ENCODE measurements around the gene SLC22A1.

Gene SLC22A1

DNA sequence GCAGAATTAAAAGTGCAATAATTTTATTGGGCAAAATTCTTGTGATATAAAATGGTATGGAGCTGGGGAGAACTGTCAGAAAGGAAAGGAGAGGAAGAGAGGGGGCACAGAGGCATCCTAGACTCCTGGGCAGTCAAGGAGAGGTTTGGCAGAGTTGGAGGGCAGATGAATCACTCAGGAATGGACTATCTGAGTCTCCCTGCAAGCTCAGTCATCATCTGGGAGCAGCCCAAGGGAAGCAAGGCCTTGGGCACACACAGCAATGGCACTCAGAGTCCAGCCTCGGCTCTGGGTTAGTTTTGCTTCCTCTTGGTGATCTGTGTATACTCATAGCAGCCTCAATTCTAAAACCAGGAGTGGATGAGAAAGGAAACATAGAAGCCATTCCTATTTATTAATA is 67.2 kb downstream of the SLC22A1 start:
- DNase-seq = no peak

DNA sequence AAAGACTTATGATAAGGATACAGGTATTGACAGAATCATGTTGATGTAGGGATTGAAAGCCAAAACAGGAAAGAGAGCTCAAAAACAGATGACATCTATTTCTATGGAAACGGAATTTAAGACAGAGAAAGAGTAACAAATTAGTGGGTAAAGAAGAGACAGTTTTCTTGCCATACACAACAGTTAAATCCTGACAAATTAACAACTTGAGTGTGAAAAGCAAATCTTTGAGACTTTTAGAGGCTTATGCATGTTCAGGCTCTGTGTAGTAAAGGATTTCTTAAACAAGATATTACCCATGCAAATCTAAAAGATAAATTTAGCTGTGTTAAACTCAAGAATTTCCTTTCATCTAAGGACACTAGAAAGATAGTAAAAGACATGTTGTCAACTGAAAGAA is 68.5 kb downstream of the SLC22A1 start:
- no peak for DNase-seq

DNA sequence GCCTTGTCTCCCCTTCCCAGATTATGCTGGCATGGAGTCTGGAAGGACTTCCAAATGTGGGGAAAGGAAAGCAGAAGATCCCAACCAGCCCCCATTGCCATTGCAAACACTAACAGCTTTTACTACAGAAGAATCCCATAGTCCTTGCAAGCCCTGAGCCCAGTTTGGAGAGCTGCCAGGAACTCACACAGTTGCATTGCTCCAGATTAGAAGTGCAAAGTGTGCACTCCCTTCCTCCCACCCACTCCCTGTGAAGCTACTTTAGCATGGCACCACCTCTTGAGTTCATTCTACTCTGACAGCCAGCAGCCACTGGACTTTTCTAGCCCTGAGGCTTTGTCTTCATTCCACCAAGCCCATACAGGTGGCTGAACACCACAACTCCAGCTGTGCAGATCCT is 69.4 kb downstream of the SLC22A1 start:
- no peak for DNase-seq

DNA sequence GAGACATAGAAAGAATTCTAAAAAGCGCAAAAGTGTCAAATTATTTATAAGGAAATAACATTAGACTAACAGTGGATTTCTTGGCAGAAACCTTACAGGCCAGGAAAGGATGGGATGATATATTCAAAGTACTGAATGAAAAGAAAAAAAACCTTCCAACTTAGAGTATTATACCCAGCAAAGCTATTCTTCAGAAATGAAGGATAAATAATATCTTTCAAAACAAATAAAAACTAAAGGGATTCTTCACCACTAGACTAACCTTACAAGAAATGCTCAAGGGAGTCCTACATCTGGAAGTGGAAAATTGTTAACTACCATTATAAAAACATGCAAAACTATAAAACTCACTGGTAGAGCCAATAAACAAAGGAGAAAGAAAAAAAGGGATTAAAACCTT is 71.2 kb downstream of the SLC22A1 start:
- no peak for DNase-seq

DNA sequence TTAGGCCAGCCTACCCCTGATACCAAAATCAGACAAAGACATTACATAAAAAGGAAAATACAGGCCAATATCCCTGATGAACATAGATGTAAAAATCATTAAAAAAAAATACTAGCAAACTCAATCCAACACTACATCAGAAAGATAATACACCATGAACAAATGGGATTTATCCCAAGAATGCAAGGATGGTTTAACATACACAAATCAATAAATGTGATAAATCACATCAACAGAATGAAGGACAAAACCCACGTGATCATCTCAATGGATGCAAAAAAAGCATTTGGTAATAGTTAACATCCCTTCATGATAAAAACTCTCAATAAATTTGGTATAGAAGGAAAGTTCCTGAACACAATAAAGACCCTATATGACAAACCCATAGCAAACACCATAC is 73.2 kb downstream of the SLC22A1 start:
- no peak for DNase-seq

DNA sequence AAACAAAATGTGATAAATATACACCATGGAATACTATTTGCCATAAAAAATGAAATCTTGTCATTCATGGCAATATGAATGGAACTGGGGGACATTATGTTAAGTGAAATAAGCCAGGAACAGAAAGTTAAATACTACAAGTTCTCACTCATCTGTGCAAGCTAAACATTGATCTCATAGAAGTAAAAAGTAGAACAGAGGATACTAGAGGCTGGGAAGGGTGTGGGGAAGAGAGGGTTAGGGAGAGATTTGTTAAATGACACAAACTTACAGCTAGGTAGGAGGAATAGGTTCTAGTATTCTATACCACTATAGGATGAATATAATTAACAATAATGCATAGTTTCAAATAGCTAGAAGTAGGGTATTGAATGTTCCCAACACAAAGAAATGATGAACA is 76.0 kb downstream of the SLC22A1 start:
- no peak for DNase-seq

DNA sequence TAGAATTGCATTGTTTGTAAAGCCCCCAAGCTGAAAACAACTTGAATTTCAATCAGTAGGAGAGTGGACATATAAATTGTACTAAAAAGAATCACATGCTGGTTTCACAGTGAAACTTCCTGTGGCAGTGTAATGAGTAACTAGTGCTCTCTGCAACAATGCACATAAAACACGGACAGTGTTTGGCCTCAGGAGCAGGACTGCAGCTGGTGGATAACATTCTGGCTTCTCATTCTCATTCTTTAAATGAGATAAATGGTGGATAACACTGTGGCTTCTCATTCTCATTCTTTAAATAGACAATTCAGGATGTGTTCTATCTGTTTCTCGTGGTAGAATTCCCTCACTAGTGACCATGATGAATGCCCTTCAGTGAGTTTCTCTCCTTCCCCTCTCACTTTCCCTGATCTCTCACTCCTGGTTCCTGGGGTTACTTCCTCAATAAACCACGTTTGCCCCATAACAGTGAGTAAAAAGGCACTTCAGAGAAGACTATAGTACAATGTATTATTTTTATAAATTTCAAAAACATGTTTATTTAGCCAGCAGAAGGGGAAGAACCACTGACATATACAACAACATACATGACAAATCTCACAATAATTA is 77.1 kb downstream of the SLC22A1 start:
- DNase-seq = no peak

DNA sequence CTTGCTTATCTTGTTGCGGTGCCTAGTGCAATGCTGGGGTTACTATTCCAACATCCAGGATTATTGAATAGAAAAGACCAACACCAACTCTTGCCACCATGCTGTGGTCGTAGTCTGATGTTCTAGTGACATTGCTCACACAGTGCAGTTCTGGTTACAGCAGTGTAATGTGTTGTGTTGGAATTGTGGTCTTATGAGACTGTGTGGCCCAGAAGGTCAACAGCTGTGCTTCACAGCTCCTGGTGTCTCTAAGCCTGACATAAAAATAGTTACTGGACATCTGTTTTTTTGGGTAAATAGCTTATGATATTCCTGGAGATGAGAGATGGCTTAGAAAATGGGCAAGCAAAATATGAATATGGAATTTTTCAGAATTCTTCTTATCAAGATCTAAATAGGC is 79.4 kb downstream of the SLC22A1 start:
- DNase-seq = no peak

DNA sequence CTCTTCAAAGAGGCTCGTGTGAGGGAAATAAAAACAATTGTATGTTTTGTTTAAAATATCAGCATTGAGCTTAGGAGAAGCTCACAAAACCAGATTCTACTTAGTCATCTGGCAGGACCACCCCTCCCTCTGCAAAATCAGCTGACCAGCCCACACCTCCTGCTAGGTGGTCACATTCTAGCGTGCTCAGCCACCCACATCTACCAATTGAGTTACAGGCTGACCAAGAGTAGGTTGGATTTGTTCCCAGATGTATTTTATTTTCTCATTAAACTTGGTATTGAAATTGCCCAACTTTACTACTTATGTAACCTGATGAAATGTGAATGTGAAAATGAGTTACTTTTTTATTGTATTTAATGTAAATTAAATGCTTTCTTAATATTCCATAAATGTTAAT is 80.8 kb downstream of the SLC22A1 start:
- DNase-seq = no peak

DNA sequence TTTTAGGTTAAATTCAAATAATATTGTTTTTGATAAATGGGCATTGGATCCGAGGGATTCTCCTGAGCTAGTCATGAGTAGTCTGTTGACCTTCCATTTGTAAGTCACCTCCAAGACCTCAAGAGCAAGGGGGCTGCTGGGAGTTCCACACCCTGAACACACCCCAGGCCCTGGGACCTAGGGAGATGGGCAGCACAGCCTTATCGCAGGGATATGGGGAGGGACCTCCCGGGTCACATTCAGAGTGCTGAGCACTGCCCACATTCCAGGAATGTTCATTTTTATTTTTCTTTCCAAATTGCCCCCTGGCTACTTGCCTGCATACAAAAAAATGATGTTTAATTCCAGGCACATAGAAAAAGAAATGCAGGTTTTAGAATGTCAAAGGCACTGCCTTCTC is 81.5 kb downstream of the SLC22A1 start:
- no peak for DNase-seq

DNA sequence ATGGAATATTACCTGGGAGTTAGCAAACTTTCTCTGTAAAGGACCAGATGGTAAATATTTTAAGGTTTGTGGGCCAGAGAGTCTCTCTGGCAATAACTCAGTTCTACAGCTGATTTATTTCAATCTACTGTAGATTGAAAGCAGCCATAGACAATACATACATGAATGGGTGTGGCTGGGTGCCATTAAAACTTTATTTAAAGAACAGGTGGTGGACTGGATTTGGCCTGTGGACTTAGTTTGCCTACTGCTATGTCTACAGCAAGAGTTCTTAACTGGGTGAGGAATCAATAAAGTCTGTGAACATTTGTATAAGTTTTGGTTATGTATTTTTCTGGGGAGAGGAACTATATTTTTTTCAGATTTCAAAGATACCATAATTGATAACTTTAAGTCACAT is 81.9 kb downstream of the SLC22A1 start:
- no peak for DNase-seq

DNA sequence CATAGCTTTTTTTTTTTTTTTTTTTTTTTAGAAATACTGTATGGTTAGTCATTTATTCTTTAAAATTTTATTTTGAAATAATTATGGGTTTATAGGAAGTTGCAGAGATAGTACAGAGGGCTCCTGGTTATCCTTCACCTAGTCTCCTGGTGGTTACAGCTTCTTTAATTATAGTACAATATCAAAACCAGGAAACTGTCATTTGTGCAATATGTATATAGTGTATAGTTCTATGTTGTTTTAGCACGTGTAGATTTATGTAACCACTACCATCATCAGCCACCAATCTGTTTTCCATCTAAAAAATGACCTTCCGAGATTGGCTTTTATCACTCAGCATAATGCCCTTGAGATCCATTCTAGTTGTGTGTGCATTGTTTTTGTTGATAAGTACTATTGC is 82.3 kb downstream of the SLC22A1 start:
- no peak for DNase-seq

DNA sequence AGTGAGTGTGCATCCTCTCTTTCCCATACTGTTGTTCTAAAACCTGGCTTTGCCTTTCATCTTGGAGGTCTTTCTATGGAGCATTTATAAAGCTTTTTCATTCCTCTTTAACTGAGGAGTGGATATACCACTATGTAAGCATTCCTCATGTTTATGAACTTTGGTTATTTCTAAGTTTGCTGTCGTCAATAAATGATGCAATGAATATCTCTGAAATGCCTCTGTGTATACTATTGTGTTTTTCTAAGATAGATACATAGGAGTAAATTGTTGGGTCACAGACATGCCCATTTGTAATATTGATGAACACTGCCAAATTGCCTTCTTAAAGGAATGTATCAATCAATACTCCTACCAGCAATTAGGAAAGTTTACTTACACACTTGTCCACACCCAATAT is 83.1 kb downstream of the SLC22A1 start:
- no peak for DNase-seq

DNA sequence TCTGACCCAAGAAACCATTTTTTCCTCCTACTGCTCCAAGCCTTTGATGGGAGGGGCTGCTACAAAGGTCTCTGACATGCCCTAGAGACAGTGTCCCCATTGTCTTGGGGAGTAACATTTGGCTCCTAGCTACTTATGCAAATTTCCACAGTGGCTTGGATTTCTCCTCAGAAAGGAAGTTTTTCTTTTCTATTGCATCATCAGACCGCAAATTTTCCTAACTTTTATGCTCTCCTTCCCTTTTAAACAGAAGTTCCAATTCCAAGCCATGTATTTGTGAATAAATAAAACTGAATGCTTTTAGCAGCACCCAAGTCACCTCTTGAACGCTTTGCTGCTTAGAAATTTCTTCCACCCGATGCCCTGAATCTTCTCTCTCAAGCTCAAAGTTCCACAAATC is 86.0 kb downstream of the SLC22A1 start:
- DNase-seq = no peak
